Globus pallidus (tissue), 1 donor: ENCODE measurements around the gene DPH1.

Source experiments
- DNase-seq: peaks from one replicate; pipeline ENCODE4 v3.0.0-alpha.2; 2015; ENCODE audit warnings: low spot score

Gene DPH1

GRCh38 chr17:2062571-2063183, 32.7 kb downstream of the DPH1 start:
- DNase-seq = no peak

DNA sequence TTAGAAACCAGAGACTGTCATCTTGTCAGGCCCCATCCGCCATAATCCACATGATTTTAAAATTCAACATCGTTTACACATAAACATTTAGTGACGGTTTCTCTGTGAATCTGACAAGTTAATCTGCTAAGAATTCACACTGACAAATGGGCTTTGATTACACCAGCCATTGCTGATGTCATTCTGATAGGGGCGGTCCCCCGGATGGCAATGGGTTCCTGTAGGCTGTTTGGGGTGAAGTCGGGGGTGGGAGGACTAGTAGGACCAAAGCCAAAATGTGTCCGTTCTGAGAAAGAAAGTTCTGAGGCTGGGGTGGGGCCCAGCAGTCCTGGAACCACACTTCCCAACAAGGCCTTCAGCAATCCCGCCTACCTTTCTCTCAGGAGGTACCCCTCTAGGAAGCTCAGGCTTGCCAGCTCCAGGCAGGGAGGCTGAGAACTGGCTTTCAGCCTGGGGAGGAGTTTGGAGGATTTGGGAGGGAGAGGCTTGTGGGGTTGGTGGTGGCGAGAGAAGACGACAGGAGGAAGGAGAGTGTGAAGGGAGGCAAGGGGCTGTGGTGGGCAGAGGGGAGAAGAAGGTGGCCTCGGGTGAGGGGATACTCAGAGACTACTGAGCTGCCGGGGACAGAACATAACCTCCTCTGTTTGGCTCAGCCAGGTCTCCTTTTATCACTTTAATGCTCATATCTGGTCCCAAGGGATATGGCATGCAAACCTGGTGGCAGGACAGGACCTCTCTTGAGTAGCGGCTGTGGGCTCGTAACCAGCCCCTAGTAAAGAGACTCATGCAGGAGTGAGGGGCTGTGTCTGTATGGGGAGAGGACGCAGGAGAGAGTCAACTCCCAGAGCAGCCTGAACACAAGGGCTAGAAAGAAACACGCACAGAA, 33.6 kb downstream of the DPH1 start:
- no peak for DNase-seq

GRCh38 chr17:2064147-2064489, 34.2 kb downstream of the DPH1 start:
- DNase-seq = no peak

GRCh38 chr17:2064520-2064971, 34.6 kb downstream of the DPH1 start:
- no peak for DNase-seq

DNA sequence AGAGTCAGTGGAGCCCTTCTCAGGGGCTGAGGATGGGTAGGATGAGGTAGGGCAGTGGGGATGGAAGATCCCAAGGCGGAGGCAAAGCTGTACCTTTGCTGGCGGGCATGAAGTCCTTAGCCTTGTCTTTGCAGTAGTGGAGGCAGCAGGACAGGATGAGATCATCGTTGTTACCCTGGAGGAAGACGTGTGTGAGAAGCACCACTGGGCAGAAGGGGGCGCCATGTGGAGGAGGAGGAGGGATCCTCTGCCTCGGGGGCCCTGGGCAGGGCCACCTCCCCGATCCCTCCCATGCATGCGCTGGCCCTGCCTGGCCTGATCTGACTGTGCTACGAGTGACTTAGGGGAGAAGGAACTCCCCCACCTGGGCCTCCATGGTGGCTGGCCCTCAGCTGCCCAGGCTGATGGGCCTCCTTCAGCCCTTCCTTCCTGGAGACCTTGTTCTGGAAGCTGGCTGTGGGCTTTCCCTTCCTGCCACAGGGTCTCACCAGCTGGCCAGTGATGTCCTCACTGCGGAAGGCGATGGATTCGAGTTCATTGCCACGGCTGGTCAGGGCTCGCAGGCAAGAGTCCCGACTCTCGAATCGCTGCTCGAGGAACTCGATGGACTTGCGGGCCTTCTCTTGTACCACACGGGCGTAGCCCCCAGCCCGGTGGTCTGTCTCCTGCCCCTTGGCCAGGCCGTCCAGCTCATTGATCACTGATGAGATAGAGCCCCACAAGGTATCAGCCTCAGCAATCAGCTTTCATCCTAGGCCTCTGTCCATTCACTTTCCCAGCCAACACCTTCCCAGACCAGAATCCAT, 35.2 kb downstream of the DPH1 start:
- no peak for DNase-seq

DNA sequence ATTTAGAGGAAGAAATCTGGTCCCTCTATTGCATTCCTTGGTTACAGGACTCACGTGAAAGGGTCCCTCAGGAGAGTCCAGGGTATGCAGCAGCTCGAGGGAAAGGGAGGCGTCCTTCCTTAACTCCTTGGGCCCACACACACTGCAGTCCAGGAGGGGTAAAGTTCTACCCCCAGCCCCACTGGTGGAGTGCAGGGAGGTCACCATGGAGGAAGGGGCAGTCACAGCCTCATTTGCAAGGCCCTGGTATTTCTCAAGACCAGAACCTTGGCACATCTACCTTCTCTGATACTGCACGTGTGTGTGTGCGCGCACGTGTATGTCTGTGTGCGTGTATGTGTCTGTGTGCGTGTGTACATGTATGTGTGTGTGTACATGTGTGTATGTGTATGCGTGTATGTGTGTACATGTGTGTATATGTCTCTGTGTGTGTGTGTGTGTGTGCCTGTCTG, 36.0 kb downstream of the DPH1 start:
- DNase-seq = no peak

DNA sequence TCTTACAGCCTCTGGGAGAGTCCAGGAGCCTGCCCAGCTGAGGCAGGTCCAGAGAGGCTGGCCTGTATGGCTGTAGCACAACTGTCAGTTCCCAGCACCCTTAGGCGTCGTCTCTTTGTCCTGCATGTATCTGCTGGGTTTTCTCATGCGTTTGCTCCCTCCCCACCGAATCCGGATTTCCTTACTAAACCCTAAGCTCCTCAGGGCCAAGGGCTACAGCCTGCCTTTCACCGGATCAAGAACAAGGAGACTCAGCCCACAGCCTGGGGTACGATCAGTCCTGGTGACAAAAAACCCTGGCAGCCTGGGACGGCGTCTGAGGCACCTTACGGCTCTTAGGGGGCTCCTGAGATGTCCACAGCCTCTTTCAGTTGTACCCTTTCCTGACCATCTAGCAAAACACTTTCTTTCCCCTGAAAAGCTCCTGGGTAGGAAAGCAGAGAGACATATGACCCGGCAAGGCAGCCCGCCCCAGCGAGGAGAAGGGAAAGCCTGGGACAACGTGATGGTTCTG, 37.2 kb downstream of the DPH1 start:
- DNase-seq = no peak

- DNase-seq = no peak
These were observed 37.7 kb downstream of the DPH1 start for GRCh38 chr17:2067608-2068024.

GRCh38 chr17:2068031-2068518, 38.1 kb downstream of the DPH1 start:
- DNase-seq = no peak

- no peak for DNase-seq
These were observed 38.6 kb downstream of the DPH1 start for GRCh38 chr17:2068519-2069051.

DNA sequence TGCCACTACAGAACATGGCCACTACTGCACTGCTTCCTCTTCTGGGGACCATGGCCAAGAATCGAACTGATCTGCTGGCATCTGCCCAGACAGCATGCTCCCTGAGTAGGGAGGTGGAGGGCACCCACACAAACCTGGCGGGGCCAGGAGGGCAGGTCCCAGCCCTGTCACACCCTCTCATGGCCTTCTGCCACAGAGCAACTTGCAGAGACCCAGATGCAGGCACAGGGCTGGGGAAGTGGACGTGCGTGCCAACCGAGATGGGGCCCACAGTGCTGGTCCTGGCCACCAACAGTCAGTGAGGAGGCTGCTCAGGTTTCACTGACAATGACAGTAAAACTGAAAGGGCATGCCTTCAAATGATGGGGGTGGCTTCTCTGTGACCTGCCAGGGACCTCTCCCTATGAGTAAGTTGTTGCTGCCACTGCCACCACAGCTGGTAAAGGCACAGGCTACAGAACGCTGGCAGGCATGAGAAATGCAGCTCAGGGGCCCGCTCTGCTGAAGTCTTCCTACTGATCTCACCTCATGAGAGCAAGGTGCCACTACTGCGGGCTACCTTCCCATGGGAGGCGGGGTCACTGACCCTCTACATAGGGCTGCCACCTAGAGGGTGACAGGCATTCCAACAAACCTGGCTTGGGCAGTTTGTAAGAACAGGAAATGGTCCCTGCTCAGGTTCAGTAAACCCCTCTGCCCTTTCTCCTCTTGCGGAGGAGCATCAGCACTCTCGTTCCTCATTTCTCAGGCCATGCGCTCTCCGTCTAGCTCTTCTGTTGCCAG, 40.5 kb downstream of the DPH1 start:
- no peak for DNase-seq

- no peak for DNase-seq
These were observed 41.1 kb downstream of the DPH1 start for GRCh38 chr17:2071024-2071385.

DNA sequence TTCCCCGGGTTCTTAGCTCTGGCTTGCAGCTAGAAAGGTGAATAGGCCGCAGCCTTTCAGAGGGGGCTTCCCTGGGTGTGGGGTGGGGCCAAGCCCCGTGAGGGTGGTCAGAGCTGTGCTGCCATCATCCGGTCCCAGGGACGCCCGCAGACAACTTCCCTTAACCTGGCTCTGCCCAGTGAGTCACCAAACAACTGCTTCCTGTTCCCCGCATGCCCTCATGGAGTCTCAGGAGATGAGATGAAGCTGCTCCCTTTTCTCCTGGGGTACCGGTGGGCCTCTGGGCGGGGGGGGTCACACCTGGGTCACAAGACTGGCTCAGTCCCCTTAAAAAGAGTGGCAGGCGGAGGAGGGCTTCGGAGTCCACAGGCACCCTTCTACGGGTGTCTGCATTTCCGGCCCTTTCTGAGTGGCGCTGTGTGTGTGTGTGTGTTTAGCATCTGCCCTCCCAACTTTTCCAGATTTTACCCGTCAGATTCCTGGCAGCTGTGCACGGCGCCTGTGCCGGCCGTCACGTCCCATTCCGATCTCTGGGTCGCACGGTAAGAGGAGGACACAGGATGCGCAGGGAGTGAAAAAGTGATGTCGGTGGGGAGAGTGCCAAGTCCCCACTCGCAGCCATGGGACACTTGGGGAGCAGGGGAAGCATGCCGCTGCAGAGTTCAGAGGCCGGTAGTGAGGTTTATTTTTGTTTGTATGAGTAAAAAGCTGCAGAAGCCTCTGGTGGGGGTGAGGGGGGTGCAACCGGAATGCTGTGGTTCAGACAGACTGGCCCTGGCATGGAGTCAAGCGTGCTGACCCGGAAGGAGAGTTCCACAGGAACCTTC, 41.7 kb downstream of the DPH1 start:
- no peak for DNase-seq

GRCh38 chr17:2074919-2075318, 45.0 kb downstream of the DPH1 start:
- DNase-seq = no peak

DNA sequence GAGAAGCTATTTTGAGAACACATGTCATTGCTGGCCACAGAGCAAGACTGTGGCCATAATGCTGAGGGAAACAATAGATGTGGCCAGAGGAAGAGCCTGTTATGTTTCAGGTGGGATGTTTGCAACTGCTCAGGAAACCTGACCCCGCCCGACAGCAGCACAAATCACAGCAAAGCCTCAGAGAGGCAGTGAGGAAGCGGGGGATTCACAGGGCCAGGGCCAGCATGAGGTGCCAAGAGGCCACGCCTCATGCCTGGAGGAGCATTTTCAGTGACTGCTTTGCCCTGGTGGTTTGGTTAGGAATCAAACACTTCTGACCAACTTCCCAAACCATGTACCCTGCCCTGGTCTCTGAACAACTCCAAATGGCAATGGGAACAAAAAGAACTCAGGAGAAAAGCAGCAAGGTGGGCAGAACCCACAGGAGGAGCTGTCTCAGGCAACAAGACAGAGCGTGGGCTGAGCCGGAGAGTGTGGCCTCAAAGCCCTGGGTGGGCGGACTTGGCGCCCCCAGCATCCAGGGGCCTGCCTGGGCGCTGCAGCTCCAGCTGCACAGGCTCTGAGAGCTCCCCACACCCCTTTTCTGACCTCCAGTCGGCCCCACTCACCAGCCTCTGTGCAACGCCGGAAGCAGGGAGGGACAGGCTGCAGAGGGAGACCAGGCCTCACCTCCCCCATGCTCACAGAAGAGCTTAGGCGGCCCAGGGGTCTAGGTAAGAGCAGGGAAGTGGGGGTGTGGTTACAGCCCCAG, 45.6 kb downstream of the DPH1 start:
- DNase-seq = no peak

DNA sequence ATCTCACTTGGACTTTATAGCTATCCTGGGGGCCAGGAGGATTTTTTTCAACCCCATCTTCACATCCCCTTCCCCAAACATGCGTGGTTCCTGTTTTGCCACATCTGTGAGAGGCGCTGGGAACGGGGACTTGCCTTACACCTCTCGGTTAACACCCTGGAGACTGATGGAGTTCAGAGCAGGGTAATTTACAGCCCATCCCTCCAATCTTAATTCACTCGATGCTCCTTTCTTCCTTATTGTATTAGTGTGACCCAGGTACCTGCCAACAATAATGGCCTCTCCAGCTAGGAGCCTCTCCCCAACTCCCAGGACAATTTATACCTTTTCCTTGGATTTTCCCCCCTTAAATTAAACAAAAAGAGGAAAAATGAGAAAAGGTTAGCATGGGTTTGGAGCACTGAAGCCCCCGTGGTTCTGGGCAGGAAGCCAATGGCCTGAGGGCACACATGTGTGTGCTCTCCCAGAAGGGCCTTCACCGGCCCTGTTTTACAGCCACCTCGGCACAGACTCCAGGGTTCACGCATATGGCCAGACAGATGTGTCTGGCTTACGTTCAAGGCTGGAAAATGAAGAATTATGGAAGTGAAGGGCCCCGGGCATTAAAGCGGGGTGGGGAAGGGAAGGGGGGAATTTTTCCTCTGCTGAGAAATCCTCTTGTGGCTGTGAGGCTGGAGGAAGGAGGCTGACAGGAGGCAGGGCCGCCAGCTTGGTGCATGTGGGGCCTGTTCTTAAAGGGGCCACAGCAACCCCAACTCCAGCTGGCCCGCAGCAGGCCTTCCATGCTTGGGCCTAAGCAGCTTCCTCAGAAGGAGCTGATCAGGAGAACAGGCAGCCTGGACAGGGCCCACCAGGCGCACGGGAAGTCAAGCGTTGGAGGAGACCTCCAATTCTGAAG, 46.4 kb downstream of the DPH1 start:
- DNase-seq = no peak

DNA sequence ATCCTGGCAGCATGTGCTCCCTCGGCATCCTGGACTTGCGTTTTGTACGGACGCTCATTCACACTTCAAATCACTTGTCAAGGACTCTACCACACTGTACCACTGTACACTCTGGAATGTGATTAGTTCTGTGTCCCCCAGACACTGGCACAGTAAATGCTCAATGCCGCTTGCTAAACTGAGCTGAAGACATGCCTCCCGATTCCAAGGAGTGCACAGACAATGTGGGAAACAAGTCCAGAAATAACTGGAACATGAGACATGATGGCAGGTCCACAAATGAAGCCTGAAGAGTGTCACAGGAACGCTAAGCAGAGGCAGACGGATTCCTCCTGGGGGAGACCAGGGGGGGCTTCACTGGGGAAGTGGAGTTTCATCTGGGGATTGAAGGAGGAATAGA, 47.1 kb downstream of the DPH1 start:
- DNase-seq = no peak

DNA sequence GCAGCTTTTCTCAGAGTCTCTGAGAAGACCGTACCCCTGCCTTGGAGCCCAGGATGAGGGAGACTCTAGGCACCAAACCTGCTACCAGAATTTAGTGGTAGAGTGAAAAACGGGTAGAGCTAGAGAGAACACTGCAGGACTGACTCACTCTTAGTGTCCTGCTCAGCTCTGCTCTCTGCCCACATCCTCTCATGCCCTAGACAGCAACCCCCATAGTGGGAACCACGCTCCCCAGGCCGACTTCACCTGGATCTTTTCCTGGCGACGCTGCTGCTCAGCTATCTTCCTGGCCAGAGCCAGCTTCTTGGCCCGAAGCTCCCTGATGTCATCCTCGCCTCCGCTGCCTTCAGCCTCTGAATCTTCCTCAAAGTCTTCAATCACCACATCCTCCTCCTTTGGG, 51.6 kb downstream of the DPH1 start:
- DNase-seq = no peak
